Kidney glomerular epithelial cell (primary cell): ENCODE measurements around the gene ZSCAN20.

Experiments used
- DNase-seq: peaks from one replicate; lab custom pipeline; 2025; lab: John Stamatoyannopoulos, UW

The ZSCAN20 gene

DNA sequence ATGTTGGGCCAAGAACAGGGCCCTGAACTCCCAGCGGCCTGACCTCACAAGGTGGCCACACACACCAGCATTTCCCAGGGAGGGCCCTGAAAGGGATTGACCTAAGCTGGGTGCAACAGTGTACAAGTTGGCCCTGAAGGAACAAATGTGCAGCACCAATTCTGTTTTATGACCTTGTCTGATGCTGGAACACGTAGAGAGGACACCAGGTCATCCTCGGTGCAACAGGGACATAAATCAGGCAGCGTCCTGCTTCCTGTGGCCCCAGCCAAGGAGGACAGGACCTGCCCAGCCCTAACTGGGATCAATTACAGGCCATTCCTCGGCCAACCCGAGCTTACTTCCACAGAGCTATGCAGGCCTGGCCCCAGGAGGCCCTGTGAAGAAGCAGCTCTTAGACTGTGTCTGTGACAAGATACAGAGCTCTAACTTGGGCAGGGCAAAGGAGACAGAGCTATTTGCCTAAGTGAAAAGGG lies 28.7 kb upstream of the ZSCAN20 start:
- DNase-seq: no peak

DNA sequence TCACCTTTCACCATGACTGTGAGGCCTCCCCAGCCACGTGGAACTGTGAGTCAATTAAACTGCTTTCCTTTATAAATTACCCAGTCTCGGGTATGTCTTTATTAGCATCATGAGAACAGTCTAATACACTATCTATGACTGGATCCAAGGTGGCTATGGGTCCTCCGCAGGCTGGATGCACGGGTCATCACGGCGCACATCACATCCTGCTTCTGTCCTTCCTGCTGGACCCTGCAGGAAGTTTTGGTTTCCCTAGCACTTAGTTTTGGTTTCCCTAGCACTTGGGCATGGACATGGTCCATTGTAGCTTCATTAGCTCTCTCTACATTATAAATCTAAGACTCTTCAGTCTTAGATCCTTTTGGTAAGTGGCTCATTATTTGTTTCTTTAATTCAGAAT lies 27.3 kb upstream of the ZSCAN20 start:
- no peak for DNase-seq

DNA sequence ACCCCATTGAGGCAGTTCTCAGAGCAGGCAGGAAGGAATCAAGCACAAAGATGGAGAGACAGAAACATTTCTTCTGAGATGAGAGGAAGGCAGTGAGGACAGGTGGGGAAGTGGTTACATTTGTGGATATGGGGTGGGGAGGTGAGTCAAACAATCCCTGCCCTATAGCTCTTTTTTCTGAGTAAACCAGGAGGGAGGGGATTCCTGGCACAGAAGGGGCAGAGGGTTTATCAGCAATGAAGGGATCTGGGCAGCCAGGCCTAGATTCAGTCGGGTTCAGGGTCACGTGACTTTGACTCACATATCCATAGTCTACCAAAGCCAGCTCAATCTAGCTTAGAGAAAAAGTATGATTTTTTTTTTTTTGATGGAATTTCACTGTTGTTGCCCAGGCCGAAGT lies 25.9 kb upstream of the ZSCAN20 start:
- no peak for DNase-seq

DNA sequence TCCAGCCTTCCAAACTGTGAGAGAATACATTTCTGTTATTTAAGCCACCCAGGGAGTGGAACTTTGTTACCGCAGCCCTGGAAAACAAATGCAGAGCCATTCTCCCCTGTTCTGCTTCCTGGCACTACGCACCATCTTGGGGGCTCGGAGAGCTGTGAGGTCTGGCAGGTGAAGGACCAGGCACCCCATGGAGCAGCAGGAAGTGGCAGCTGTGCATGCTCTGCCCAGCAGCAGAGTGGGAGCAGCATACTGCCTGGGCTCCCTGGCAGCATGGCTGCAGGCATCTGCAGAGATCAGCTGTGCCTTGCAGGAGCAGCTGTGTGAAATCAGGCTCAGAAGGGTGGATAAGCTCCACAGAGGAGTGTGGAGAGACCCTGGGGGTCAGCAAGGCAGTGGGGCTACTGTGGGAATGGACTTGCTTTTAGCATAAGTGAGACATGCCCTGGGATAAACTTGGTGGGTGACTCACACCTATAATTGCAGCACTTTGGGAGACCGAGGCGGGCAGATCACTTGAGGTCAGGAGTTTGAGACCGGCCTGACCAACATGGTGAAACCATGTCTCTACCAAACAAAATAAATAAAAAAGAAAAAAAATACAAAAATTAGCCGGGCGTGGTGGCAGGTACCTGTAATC lies 17.7 kb upstream of the ZSCAN20 start:
- DNase-seq: no peak

DNA sequence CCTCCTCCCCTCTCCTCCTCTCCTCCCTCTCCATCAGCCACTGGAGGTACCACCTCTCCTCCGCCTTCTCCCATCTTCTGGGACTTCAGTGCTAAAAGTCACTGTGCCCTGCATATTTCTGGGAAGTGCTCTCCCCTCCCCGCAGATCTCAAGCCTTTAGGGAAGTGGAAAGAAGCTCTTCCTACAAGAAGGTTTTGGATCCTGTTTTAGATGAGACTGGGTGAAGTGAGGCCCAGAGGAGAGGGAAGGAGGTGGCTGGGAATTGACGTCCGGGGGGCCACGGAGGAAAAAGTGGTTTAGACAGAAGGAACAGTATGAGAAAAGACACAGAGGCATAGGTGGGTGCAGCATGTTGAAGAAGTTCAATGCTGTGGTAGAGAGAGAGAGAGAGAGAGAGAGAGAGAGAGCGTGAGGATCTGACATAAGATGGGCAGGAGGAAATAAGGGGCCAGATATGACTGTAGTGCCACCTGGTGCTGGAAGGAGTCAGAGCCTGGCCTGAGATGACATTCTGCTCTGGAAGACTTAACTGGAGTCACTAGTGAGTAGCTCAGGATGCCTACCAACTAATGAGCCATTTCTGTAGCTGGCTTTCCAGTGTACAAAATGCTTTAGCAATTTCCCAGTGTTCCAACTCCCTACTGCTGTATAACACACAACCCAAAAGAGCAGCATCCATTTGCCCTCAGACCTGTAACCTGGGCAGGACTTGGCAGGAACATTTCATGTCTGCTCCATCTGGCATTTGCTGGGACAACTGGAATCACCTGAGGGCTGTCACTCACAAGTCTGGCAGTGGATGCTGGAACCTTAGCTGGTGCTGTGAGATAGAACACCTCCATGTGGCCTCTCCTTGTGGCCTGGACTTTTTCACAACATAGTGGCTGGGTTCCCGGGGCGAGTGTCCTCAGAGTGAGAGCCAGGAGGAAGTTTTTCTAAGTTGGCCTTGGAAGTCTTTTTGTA lies 16.6 kb upstream of the ZSCAN20 start:
- peak; percentile 90 for DNase-seq

DNA sequence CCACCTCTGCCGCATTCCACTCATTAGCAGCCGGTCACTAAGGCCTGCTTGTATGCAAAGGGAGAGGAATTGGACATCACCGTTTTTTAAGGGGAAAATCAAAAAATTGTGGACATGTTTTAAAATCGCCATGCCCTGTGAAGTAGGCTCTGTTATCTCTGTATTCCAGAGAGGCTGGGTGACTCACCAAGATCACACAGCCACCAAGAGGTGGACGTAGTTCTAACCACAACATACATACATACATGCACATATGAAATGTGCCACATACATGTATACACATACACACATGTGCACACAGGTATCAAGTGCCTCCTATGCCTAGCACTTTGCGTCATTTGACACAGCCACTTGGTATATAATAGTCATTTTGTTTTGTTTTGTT lies 16.0 kb upstream of the ZSCAN20 start:
- DNase-seq: no peak

DNA sequence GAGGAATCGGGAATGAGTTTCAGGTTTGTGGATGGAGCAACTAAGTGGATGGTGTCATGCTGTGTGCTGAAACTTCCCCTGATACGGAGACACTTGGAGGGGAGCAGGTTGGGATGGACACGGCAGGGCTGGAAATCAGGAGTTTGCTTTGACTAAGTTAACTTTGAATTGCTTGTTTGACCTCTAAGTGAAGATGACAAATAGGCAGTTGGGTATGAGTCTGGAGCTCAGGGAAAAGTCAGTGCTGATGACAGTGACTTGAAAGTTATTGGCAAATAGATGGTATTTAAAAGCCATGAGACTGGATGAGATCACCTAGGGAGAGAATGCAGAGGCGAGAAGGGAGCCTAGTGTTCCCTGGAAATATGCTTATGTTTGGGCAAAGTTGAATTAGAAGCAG lies 12.8 kb upstream of the ZSCAN20 start:
- DNase-seq: peak; percentile 15

DNA sequence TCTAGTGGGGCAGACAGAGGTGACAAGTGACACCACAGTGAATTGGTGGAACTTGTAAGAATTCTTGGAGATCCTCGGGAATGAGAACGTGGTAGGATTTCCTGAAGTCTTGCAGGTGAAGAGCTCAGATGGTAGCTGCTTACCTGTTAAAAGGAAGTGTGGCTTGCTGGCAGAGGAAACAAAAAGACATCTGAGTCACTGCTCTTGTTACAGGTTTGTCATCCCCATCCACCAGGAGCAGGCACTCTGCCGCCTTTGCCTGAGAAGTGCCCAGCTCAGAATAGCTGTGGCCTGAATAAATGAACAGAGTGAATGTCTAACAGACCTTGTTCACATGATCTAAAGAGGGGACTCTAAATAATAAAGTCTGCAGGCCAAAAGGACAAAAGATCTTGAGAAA lies 12.3 kb upstream of the ZSCAN20 start:
- no peak for DNase-seq

DNA sequence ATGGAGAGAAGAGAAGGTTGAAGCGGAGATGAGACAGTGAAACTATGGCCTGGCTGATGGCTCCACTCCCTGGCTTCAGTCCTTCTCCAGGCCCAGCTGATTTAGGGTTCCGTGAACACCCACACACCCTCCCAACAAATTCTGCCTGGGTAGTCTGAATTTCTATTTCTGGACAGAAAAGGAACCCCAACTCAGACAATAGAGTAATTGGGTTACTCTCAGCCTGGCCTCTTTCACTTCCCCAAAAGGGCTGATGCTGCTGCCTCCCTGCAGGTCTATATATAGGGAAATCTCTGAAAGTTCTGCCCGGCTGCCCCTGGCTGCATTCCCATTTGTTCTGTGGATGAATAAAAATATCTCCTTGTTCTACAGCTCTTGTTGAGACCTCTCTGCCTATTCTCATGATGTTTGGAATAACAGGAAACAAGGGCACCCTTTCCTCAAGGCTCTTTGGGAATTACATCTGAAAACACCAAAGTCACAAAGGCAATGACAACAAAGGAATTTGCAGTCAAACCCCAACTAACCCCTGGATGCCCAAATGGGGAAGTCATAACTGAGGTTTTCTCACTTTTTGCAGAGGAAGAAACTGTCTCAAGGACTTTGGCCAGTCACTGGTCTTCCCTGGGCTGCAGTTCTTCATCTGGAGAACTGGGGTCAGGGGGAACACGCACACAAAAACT lies 11.4 kb upstream of the ZSCAN20 start:
- DNase-seq: peak; percentile 15

DNA sequence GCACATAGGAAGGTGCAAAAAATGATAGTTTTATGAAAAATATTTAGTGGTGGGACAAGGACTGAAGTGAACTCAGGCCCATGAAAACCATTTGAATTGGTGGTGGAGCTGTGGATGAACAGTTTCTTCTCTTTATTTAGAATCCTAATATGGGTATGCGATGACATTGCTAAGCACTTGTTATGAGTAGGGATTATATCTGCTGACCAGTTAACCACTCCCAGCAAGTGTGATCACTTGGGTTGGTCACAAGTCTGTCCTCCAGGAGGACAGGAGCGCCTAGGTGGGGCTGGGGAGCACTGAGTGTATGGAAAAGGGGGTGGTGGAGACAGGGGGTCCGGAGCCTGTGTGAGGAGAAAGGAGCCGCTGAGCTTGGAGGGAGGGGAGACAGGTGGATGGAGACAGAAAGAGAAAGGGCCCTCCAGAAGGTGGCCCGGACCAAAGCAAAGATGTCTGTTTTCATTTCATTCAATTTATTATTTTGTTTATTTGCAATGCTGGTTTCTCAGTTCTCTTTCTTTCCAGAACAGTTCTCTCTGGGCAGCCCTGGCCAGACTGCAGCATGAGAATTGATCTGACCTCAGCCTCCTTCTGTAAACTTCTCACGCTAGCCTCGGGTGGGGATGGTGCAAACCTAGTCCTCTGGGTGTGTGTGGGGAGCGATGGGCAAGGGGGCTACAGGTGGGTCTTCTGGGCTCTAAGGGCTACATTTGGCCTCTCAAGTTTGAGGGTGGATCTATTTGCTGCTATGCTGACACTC lies 9.9 kb upstream of the ZSCAN20 start:
- no peak for DNase-seq

DNA sequence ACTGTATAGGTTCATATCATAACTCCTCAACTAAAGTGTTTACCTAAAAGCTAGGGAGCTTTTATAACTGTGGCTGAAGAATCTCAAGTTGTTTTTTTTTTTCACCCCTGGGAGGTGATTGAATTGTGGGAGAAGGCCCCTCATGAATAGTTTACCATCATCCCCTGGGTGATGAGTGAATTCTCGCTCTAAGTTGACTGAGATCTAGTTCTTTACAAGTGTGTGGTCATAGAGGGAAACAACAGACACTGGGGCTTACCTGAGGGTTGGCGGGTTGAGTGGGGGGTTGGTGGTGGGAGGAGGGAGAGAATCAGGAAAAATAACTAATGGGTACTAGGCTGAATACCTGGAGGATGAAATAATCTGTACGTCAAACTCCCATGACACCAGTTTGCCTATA lies 7.9 kb upstream of the ZSCAN20 start:
- no peak for DNase-seq

DNA sequence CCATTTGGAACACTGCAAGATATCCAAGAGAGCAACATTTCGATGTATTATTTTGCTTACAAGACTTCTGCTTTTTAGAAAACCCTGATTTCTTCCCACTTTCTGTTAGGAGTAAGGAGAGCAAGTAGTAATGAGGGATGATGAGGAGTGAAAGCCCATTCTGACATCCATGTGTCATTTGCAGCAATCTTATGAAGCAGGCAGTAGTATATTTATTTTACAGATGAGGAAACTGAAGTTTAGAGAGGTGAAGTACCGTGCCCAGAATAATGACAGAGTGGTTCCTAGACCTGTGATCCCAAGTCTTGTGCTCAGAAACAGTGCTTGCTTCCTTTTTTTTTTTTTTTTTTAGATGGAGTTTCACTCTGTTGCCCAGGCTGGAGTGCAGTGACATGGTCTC lies 7.1 kb upstream of the ZSCAN20 start:
- no peak for DNase-seq

DNA sequence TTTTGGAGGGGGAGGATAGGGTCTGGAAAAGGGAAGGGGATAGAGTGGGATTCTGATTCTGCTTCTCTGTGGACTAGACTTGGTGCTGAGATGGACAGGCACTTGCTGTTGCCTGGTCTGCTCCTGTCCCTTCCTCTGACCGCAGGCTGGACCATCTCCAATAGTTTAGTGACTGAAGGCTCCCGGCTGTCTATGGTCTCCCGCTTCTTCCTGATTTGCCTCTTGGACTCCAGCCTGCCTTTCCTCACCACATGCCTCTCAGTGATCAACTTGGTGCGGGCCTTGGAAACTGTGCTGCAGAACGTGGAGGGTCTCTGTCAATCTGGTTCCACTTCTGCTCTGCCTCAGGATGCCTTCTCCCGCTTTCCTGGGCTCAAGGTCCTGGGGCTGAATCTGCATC lies 6.3 kb upstream of the ZSCAN20 start:
- DNase-seq: no peak

DNA sequence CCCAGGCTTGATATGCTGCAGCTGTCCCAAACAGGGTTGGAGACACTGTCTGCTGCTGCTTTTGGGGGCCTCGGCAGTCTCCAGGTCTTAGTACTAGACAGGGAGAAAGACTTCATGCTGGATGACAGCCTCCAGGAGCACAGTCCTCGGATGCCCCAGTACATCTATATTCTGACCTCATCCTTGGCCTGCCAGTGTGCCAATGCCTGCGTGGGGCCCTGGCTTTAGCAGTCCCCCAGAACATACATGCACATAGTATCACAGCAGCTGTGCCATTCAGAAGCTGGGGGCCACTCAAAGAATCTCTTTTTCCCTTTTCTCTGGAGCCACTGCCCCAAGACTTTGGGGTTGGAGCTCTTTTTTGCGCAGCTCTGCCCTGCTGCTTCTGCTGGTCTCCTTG lies 4.4 kb upstream of the ZSCAN20 start:
- DNase-seq: no peak

DNA sequence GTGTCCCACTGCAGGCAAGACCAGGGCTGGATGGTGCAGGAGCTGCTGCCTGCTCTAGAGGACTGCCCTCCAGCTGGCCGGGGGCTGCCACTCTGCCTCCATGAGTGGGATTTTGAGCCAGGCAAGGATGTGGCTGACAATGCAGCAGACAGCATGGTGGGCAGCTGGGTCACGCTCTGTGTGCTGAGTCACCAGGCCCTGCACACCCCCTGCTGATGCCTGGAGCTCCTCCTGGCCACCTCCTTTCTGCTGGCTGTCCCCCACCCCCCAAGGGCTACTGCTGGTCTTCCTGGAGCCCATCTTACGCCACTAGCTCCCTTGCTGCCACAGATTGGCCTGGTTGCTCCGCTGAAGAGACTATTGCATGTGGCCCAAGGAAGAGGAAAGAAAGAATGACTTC lies 3.9 kb upstream of the ZSCAN20 start:
- no peak for DNase-seq

DNA sequence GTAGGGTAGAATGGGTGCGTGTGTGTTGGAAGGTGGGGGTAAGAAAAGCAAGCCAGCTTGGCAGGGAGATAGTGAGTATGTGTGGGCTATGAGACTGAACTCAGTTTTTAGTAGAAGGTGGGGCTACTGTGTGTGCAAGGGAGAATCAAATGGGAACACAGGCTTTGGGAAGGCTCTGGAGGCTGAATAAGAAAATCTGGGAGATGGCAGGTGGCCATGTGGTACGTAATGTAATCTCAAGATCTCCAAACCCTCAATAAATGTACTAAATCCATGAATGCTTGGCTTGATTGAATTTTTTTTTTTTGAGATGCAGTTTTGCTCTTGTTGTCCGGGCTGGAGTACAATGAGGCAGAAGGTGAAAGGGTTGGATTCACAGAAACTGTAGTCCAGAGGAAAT lies 3.5 kb upstream of the ZSCAN20 start:
- no peak for DNase-seq

DNA sequence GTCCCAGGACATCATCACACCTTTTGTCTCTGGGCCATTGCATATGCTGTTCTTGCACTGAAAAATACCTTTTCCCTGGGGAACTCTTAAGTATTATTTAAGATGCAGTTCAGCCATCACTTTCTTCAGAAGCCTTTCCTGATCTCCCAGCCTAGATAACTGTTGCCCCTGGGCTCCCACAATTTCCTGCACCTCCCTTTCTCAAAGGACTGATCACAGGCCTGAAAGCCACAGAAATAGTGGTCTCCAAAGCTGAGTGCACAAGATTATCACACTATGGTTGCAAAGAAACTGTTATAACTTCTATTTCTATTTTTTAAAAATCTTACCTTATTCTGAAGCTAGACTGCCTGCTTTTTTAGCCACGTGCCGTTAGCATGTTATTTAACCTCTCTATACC lies 2.8 kb upstream of the ZSCAN20 start:
- no peak for DNase-seq

DNA sequence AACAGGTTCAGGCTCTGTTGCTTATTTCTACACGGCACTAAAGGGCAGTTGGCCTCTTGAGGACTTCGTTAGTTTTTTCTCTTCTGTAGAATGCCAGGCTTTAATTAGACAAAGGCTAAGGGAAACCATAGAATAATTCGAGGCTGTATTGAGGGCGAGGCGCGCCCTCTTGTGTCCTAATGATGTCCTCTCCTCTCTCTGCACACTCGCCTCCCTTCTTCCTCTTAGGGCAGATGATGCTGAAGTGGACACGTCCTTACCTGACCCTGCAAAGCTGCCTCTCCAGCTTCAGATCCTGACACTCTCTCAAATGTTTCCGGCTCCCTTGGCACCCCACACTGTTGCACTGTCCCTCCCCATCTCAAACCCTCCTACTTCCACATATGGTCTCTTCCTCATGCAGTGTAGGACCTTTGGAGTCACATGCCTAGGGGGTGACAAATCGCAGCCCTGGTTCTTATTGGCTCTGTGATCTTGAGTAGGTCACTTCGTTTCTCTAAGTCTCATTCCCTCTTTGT lies 1.9 kb upstream of the ZSCAN20 start:
- peak; percentile 74 for DNase-seq

DNA sequence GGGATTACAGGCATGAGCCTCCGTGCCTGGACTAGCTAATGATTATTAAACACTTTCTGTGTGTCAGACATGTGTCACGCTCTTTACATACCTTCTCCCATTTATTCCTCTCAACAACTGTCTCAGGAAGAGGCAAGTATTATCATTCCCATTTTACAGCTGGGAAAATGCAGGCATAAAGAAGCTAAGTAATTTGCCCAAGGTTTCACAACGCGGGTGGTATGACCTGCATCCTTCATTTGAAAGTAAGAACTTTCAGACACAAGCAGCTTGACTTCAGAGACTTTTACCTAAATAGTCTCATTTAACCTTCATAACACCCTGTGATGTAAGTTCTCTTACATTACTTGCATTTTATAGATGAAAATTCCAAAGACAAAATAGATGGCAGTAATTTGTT lies 1.0 kb upstream of the ZSCAN20 start:
- no peak for DNase-seq

DNA sequence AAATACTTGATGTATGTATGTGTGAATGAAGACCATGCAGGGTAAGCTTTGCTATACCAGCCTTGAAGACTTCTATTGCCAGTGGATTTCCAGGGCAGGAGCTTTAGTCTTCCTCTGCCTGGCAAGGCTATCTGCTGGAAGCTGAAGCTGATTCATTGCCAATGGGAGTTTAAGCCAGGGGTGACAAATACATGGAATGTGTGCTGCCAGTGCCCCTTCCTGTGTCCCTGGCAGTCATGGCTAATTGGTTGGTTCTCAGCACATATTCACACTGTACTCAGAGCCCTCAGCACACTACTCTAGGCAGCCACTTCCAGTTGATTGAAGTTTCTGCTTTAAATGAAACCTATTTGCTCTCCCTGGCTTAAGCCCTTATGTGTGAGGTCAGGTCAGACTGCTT lies 1.5 kb downstream of the ZSCAN20 start:
- DNase-seq: no peak

DNA sequence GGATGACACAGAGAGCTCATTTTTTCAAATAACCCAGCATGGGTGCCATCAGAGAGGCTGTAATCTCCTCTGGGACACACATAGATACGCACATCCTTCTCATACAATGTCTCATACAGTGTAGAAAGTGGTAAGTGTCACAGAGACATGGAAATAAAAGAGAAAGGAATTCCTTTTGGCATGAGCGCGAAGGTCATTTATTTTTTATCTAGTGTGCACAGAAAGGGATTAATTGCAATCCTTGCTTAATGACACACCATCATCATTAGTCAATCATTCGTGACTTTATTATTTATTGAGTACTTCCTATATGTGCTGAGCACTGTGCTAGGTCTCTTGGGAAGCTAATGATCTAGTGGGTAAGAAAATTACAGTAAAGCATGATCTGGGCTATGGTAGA lies 5.0 kb downstream of the ZSCAN20 start:
- no peak for DNase-seq

DNA sequence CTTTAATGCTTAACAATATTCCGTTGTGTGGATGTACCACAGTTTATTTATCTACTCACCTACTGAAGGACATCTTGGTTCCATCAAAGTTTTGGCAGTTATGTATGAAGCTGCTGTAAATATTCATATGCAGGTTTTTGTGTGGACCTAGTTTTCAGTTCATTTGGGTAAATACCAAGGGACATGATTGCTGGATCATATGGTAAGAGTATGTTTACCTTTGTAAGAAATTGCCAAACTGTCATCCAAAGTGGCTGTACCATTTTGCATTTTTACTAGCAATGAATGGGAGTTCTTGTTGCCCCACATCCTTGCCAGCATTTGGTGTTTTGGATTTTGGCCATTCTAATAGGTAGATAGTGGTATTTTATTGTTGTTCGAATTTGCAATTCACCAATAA lies 10.0 kb downstream of the ZSCAN20 start:
- no peak for DNase-seq
